Muscle of leg (tissue), 11 donors: Measurements from ENCODE around the gene CSMD2. TPM values are rescaled to one million over a fixed set of nuclear protein-coding genes. Genes with fewer than 3 reads are reported as not detected.

ENCODE experiments used
- DNase-seq: peaks from one replicate; pipeline ENCODE4 v3.0.0; 2013
- H3K27ac ChIP-seq: one replicate; pipeline ENCODE4 v1.5.1; 2013; ENCODE audit warnings: mild to moderate bottlenecking, low read length, control low read depth
- H3K27me3 ChIP-seq: one replicate; pipeline ENCODE4 v1.6.1; 2013; ENCODE audit warnings: low read length; ENCODE audit not compliant: control insufficient read depth, insufficient read depth
- H3K36me3 ChIP-seq: one replicate; pipeline ENCODE4 v1.6.1; 2013; ENCODE audit warnings: low read length; ENCODE audit not compliant: control insufficient read depth, insufficient read depth
- H3K4me1 ChIP-seq: one replicate; pipeline ENCODE4 v1.6.1; 2013; ENCODE audit warnings: low read length; ENCODE audit not compliant: control insufficient read depth, insufficient read depth
- H3K4me3 ChIP-seq: one replicate; pipeline ENCODE4 v1.5.1; 2013; ENCODE audit warnings: low read length, control low read depth
- H3K9me3 ChIP-seq: replicated peaks from 2 replicates; pipeline ENCODE4 v1.6.1; 2013; ENCODE audit warnings: low read depth, low read length; ENCODE audit not compliant: control insufficient read depth
- WGBS: methylation state at CpG from one replicate; pipeline ENCODE4 v1.1.5; 2013; ENCODE audit warnings: missing lambda C conversion rate; ENCODE audit not compliant: insufficient coverage; 5-methylcytosine and 5-hydroxymethylcytosine counted together
- polyA plus RNA-seq, 8 donors: library from polyadenylated mRNA; unstranded; fragments of 120-200 nt; gene quantifications; one replicate each; pipeline versions ENCODE4 v1.2.1 to v1.2.3, GENCODE V29; 2013; ENCODE audit warnings: inconsistent platforms in 1 of 8, low replicate concordance in 1 of 8; ENCODE audit not compliant: insufficient read length in 8 of 8, insufficient read depth in 1 of 8
- total RNA-seq: library from RNA; stranded (reverse); fragments of 120-200 nt; gene quantifications from one replicate; pipeline ENCODE4 v1.2.4, GENCODE V29; 2013

Gene CSMD2
- total and polyA plus RNA-seq, 9 donors = 0.27 to 1.6 (median 0.52) TPM

DNA sequence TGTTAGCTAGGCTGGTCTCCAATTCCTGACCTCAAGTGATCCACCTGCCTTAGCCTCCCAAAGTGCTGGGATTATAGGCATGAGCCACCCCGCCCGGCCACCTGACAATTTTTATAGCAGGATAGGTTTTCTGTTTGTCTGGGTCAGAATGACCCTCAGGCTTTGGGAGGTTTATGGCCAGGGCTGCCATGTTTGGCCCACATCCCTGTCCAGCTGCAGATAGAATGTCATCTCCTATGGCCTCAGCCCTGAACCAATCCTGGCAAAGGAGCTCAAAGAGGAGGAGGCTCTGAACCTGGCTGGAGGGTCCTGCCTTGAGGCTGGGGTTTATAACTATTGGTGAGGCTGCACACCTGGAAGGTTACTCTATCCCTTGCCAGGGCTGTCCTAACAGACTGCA is 218.2 kb downstream of the CSMD2 start:
- Histone ChIP-seq H3K4me3 (no peak overlapping the region), H3K36me3 (no peaks in the 10 kb centered on the region), H3K4me1 (no peaks in the 10 kb centered on the region), H3K27ac (no peak overlapping the region), H3K9me3 (no peaks in the 10 kb centered on the region), H3K27me3 (no peaks in the 10 kb centered on the region)
- 100% methylated on average over 2 of the region's 2 CpGs for WGBS
- no peak for DNase-seq

GRCh38 chr1:33944846-33945245 is 220.2 kb downstream of the CSMD2 start:
- H3K9me3 ChIP-seq = no peaks in the 10 kb centered on the region
- H3K4me3 ChIP-seq = no peak overlapping the region
- no peaks in the 10 kb centered on the region for H3K27me3 ChIP-seq
- DNase-seq = no peak
- no CpG with 5 or more reads among the region's 1 CpG for WGBS
- H3K27ac ChIP-seq = no peak overlapping the region
- no peaks in the 10 kb centered on the region for H3K36me3 ChIP-seq
- no peaks in the 10 kb centered on the region for H3K4me1 ChIP-seq

- no peak overlapping the region for H3K27ac ChIP-seq
- no peaks in the 10 kb centered on the region for H3K27me3 ChIP-seq
- no peak overlapping the region for H3K4me3 ChIP-seq
- no peaks in the 10 kb centered on the region for H3K36me3 ChIP-seq
- H3K4me1 ChIP-seq = no peaks in the 10 kb centered on the region
- H3K9me3 ChIP-seq = no peaks in the 10 kb centered on the region
- no CpG with 5 or more reads among the region's 3 CpGs for WGBS
- DNase-seq = peak; percentile 7
Observed at GRCh38 chr1:33943978-33944377, 221.1 kb downstream of the CSMD2 start.

- no CpG with 5 or more reads among the region's 3 CpGs for WGBS
- no peak overlapping the region for H3K27ac ChIP-seq
- DNase-seq = no peak
- H3K4me1 ChIP-seq = no peaks in the 10 kb centered on the region
- no peak overlapping the region for H3K4me3 ChIP-seq
- H3K9me3 ChIP-seq = no peaks in the 10 kb centered on the region
- peaks cover 2% of the 10 kb centered on the region for H3K27me3 ChIP-seq
- H3K36me3 ChIP-seq = no peaks in the 10 kb centered on the region
Observed at GRCh38 chr1:33932871-33933270, 232.2 kb downstream of the CSMD2 start.

- Histone ChIP-seq H3K4me3 (no peak overlapping the region), H3K4me1 (no peaks in the 10 kb centered on the region), H3K27me3 (peaks cover 2% of the 10 kb centered on the region), H3K27ac (no peak overlapping the region), H3K9me3 (no peaks in the 10 kb centered on the region), H3K36me3 (no peaks in the 10 kb centered on the region)
- DNase-seq = no peak
- 69% methylated on average over 3 of the region's 4 CpGs for WGBS
Observed at GRCh38 chr1:33931111-33931475, 233.9 kb downstream of the CSMD2 start.

- 40% methylated on average over 11 of the region's 11 CpGs for WGBS
- Histone ChIP-seq H3K27me3 (peaks cover 2% of the 10 kb centered on the region), H3K4me1 (no peaks in the 10 kb centered on the region), H3K36me3 (no peaks in the 10 kb centered on the region), H3K9me3 (no peaks in the 10 kb centered on the region), H3K27ac (no peak overlapping the region), H3K4me3 (no peak overlapping the region)
- DNase-seq = peak; percentile 25
Observed at GRCh38 chr1:33930346-33931110, 234.5 kb downstream of the CSMD2 start.

DNA sequence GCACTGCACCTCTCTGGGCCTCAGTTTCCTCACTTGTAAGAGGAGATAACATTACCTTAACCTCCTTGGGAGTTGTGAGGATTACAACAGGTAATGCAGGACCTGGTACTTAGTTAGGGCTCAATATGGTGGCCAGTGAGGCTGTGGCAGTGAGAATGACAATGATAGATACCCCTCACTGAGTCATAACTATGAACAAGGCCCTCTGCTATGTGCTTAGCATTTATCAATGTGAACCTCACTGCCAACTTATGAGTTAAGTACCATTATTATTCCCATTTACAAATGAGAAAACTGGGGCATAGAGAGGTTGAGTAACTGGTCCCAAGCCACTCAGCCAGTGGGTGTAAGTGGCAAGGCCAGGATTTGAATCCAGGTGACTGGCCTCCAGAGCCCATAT is 236.8 kb downstream of the CSMD2 start:
- DNase-seq = no peak
- Histone ChIP-seq H3K4me1 (no peaks in the 10 kb centered on the region), H3K4me3 (no peak overlapping the region), H3K9me3 (no peaks in the 10 kb centered on the region), H3K27me3 (peaks cover 2% of the 10 kb centered on the region), H3K36me3 (no peaks in the 10 kb centered on the region), H3K27ac (no peak overlapping the region)

GRCh38 chr1:33927721-33928120 is 237.3 kb downstream of the CSMD2 start:
- Histone ChIP-seq H3K4me1 (no peaks in the 10 kb centered on the region), H3K36me3 (no peaks in the 10 kb centered on the region), H3K4me3 (no peak overlapping the region), H3K27ac (no peak overlapping the region), H3K27me3 (no peaks in the 10 kb centered on the region), H3K9me3 (no peaks in the 10 kb centered on the region)
- WGBS = 69% methylated on average over 2 of the region's 2 CpGs
- DNase-seq = no peak

DNA sequence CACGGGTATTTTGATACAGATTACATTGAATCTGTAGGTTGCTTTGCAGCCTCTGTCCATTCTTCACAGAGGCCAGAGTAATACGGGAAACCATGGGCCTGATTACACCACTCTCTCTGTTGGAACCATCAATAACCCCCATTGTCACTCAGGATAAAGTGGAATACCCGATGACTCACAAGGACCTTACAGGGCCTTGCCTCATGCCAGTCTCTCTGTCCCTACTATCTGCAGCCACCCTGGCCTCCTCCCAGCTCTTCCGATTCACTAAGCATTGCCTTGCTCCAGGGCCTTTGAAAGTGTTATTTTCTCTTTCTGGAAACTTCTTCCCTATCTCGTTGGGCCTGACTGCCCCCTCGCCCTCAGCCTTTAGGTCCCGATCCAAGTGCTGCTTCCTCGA is 239.4 kb downstream of the CSMD2 start:
- H3K4me1 ChIP-seq = no peaks in the 10 kb centered on the region
- no peak overlapping the region for H3K4me3 ChIP-seq
- no peaks in the 10 kb centered on the region for H3K27me3 ChIP-seq
- no peaks in the 10 kb centered on the region for H3K9me3 ChIP-seq
- H3K36me3 ChIP-seq = no peaks in the 10 kb centered on the region
- 88% methylated on average over 6 of the region's 8 CpGs for WGBS
- no peak for DNase-seq
- no peak overlapping the region for H3K27ac ChIP-seq

GRCh38 chr1:33921281-33921680 is 243.7 kb downstream of the CSMD2 start:
- Histone ChIP-seq H3K27ac (no peak overlapping the region), H3K27me3 (no peaks in the 10 kb centered on the region), H3K36me3 (no peaks in the 10 kb centered on the region), H3K4me3 (no peak overlapping the region), H3K4me1 (no peaks in the 10 kb centered on the region), H3K9me3 (no peaks in the 10 kb centered on the region)
- WGBS = 95% methylated on average over 2 of the region's 5 CpGs
- DNase-seq = no peak

DNA sequence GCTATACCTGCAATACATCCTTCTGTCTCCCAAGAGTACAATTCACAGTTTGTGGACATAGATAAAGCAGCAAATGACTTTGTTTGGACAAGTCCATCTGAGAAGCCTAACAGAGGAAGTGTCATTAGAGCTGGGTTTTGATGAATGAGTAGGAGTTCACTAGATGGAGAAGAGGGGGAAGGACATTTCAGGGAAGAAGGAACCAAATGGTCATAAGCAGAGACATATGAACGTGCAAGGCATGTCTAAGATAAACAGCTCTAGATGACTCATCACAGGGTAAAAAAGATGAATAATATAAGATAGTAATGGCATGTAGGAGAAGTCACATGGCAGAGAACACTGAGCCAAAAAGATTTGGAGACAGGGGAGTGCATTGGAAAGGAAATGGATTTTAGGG is 246.7 kb downstream of the CSMD2 start:
- 43% methylated on average over 1 of the region's 1 CpG for WGBS
- no peak overlapping the region for H3K4me3 ChIP-seq
- H3K4me1 ChIP-seq = no peaks in the 10 kb centered on the region
- DNase-seq = no peak
- H3K36me3 ChIP-seq = no peaks in the 10 kb centered on the region
- no peaks in the 10 kb centered on the region for H3K27me3 ChIP-seq
- H3K27ac ChIP-seq = no peak overlapping the region
- no peaks in the 10 kb centered on the region for H3K9me3 ChIP-seq
